ENCODE results near the gene TTLL11.

The TTLL11 gene

GRCh38 chr9:121871431-121872025, 221.6 kb downstream of the TTLL11 start:
- DNase-seq = no peak

GRCh38 chr9:121870271-121870670, 222.8 kb downstream of the TTLL11 start:
- DNase-seq = no peak

- DNase-seq = no peak
Observed at GRCh38 chr9:121868626-121869025, 224.5 kb downstream of the TTLL11 start.

GRCh38 chr9:121866927-121867326, 226.2 kb downstream of the TTLL11 start:
- no peak for DNase-seq

GRCh38 chr9:121865884-121866283, 227.2 kb downstream of the TTLL11 start:
- no peak for DNase-seq

- DNase-seq = no peak
Observed at GRCh38 chr9:121865060-121865459, 228.0 kb downstream of the TTLL11 start.

GRCh38 chr9:121863955-121864354, 229.2 kb downstream of the TTLL11 start:
- DNase-seq = no peak

- DNase-seq = no peak
Observed at GRCh38 chr9:121862371-121863332, 230.5 kb downstream of the TTLL11 start.

GRCh38 chr9:121861501-121862180, 231.5 kb downstream of the TTLL11 start:
- no peak for DNase-seq

- no peak for DNase-seq
Observed at GRCh38 chr9:121860744-121861143, 232.4 kb downstream of the TTLL11 start.

GRCh38 chr9:121860213-121860612, 232.9 kb downstream of the TTLL11 start:
- DNase-seq = no peak

GRCh38 chr9:121859646-121860045, 233.5 kb downstream of the TTLL11 start:
- DNase-seq = no peak

- no peak for DNase-seq
Observed at GRCh38 chr9:121858788-121859187, 234.3 kb downstream of the TTLL11 start.

GRCh38 chr9:121857928-121858327, 235.2 kb downstream of the TTLL11 start:
- DNase-seq = no peak

- no peak for DNase-seq
Observed at GRCh38 chr9:121855476-121855875, 237.6 kb downstream of the TTLL11 start.

GRCh38 chr9:121853617-121854395, 239.3 kb downstream of the TTLL11 start:
- DNase-seq = no peak

GRCh38 chr9:121852651-121853616, 240.2 kb downstream of the TTLL11 start:
- DNase-seq = no peak

- DNase-seq = no peak
Observed at GRCh38 chr9:121852241-121852640, 240.9 kb downstream of the TTLL11 start.

- no peak for DNase-seq
Observed at GRCh38 chr9:121851641-121852091, 241.4 kb downstream of the TTLL11 start.

- no peak for DNase-seq
Observed at GRCh38 chr9:121850366-121850765, 242.7 kb downstream of the TTLL11 start.

- DNase-seq = no peak
Observed at GRCh38 chr9:121849554-121849953, 243.6 kb downstream of the TTLL11 start.

- DNase-seq = no peak
Observed at GRCh38 chr9:121844562-121844961, 248.5 kb downstream of the TTLL11 start.

Measured in KG1 (cell line).